Liver (tissue), 9 donors: Measurements from ENCODE around the gene PRIM1. TPM values are rescaled to one million over a fixed set of nuclear protein-coding genes. Genes with fewer than 3 reads are reported as not detected.
"Not testable (repeated sequence)": the region's sequence is repeated elsewhere in the genome, so short reads cannot be mapped to it uniquely, and the experiment has no call there.

Experiments used
- DNase-seq: peaks from one replicate; pipeline ENCODE4 v3.0.0-alpha.2; 2017; ENCODE audit warnings: low spot score
- H3K27ac ChIP-seq, 2 donors: one replicate each; pipeline ENCODE4 v1.7.0; 2013; ENCODE audit warnings: inconsistent platforms in 2 of 2, low read length in 2 of 2, control low read depth in 1 of 2, low read depth in 1 of 2, mild to moderate bottlenecking in 1 of 2
- H3K27me3 ChIP-seq, 4 donors: one replicate each; pipeline versions ENCODE4 v1.6.1 to v1.7.0; 2013; ENCODE audit warnings: low read length in 3 of 4, inconsistent platforms in 1 of 4, mild to moderate bottlenecking in 1 of 4, moderate library complexity in 1 of 4; ENCODE audit not compliant: control insufficient read depth in 4 of 4, insufficient read depth in 4 of 4
- H3K36me3 ChIP-seq, 4 donors: one replicate each; pipeline versions ENCODE4 v1.6.1 to v1.7.0; 2013; ENCODE audit warnings: low read length in 3 of 4, mild to moderate bottlenecking in 3 of 4, low read depth in 1 of 4, moderate library complexity in 1 of 4; ENCODE audit not compliant: control insufficient read depth in 4 of 4, insufficient read depth in 3 of 4
- H3K4me1 ChIP-seq, 4 donors: one replicate each; pipeline versions ENCODE4 v1.6.1 to v1.7.0; 2013; ENCODE audit warnings: low read length in 3 of 4, mild to moderate bottlenecking in 3 of 4, moderate library complexity in 1 of 4; ENCODE audit not compliant: control insufficient read depth in 4 of 4, insufficient read depth in 4 of 4
- H3K4me3 ChIP-seq, 3 donors: one replicate each; pipeline versions ENCODE4 v1.6.1 to v1.7.0; 2013; ENCODE audit warnings: low read length in 3 of 3, control low read depth in 1 of 3, low read depth in 1 of 3, mild to moderate bottlenecking in 1 of 3
- H3K9ac ChIP-seq, 2 donors: one replicate each; pipeline ENCODE4 v1.7.0; 2013; ENCODE audit warnings: low read length in 2 of 2, mild to moderate bottlenecking in 2 of 2, moderate library complexity in 2 of 2, control low read depth in 1 of 2, low read depth in 1 of 2
- H3K9me3 ChIP-seq, 4 donors: one replicate each; pipeline versions ENCODE4 v1.6.1 to v1.7.0; 2013; ENCODE audit warnings: low read length in 3 of 4; ENCODE audit not compliant: control insufficient read depth in 4 of 4
- EGR1 ChIP-seq, 2 donors: IDR thresholded peaks; 2 replicates each; pipeline ENCODE4 v1.6.1; 2016 to 2018; ENCODE audit warnings: antibody characterized with exemption in 2 of 2, low read depth in 2 of 2
- FOXA1 ChIP-seq: IDR thresholded peaks from 2 replicates; pipeline ENCODE4 v1.6.1; 2016; ENCODE audit warnings: antibody characterized with exemption
- GABPA ChIP-seq, 2 donors: IDR thresholded peaks in 1 of 2; conservative IDR thresholded peaks in 1 of 2; 2 replicates each; pipeline ENCODE4 v1.6.1; 2016; ENCODE audit warnings: antibody characterized with exemption in 2 of 2, mild to moderate bottlenecking in 1 of 2, moderate library complexity in 1 of 2
- HNF4A ChIP-seq, 2 donors: conservative IDR thresholded peaks; 2 replicates each; pipeline ENCODE4 v1.6.1; 2016; ENCODE audit warnings: antibody characterized with exemption in 2 of 2, mild to moderate bottlenecking in 2 of 2
- HNF4G ChIP-seq: IDR thresholded peaks from 2 replicates; pipeline ENCODE4 v1.6.1; 2016; ENCODE audit warnings: antibody characterized with exemption
- JUND ChIP-seq, 2 donors: IDR thresholded peaks; 2 replicates each; pipeline ENCODE4 v1.6.1; 2016; ENCODE audit warnings: antibody characterized with exemption in 2 of 2
- NR2F2 ChIP-seq: IDR thresholded peaks from 2 replicates; pipeline ENCODE4 v1.6.1; 2016; ENCODE audit warnings: antibody characterized with exemption
- RAD21 ChIP-seq, 2 donors: IDR thresholded peaks; 2 replicates each; pipeline ENCODE4 v1.6.1; 2016; ENCODE audit warnings: antibody characterized with exemption in 2 of 2, mild to moderate bottlenecking in 2 of 2
- RXRA ChIP-seq, 2 donors: IDR thresholded peaks; 2 replicates each; pipeline ENCODE4 v1.6.1; 2017 to 2018; ENCODE audit warnings: antibody characterized with exemption in 2 of 2, mild to moderate bottlenecking in 1 of 2
- SP1 ChIP-seq: IDR thresholded peaks from 2 replicates; pipeline ENCODE4 v1.6.1; 2018; ENCODE audit warnings: antibody characterized with exemption, mild to moderate bottlenecking
- TAF1 ChIP-seq: conservative IDR thresholded peaks from 2 replicates; pipeline ENCODE4 v1.6.1; 2016; ENCODE audit warnings: antibody characterized with exemption, mild to moderate bottlenecking
- YY1 ChIP-seq: IDR thresholded peaks from 2 replicates; pipeline ENCODE4 v1.6.1; 2016; ENCODE audit warnings: antibody characterized with exemption, mild to moderate bottlenecking
- WGBS: extraction: QIAGEN DNeasy Blood & Tissue Kit; methylation state at CpG from one replicate; pipeline ENCODE4 v1.1.7; 2013; 5-methylcytosine and 5-hydroxymethylcytosine counted together
- polyA plus RNA-seq, 2 donors: library from polyadenylated mRNA; stranded (reverse) in 1 of 2; unstranded in 1 of 2; fragments of 200-250 nt in 1 of 2; fragments of >200 nt in 1 of 2; fragmentation: Nextera tagmentation in 1 of 2; extraction: Ambion mirVana in 1 of 2; gene quantifications; one replicate each; pipeline versions ENCODE4 v1.2.1 to v1.2.3, GENCODE V29; 2013 to 2015
- total RNA-seq, 2 donors: library from RNA; depleted of rRNA; stranded (reverse); fragments of >200 nt; gene quantifications; one replicate each; pipeline ENCODE4 v1.2.3, GENCODE V29; 2014
- TF ChIP-seq, protein P1 (sequence below): IDR thresholded peaks from 2 replicates; pipeline ENCODE4 v1.6.1; 2016; ENCODE audit warnings: antibody characterized with exemption
- TF ChIP-seq, protein P2 (sequence below): IDR thresholded peaks from 2 replicates; pipeline ENCODE4 v1.6.1; 2016; ENCODE audit warnings: antibody characterized with exemption, mild to moderate bottlenecking
- TF ChIP-seq, protein P3 (sequence below): IDR thresholded peaks from 2 replicates; pipeline ENCODE4 v1.6.1; 2016; ENCODE audit warnings: antibody characterized with exemption
- TF ChIP-seq, protein P4 (sequence below): fragments of 150-350 bp; IDR thresholded peaks from 2 replicates; pipeline ENCODE4 v1.5.1; 2017; ENCODE audit warnings: improper control_type of control experiment, low read depth, low read length; ENCODE audit not compliant: missing input control
- TF ChIP-seq, protein P5 (sequence below): IDR thresholded peaks from 2 replicates; pipeline ENCODE4 v1.6.1; 2016; ENCODE audit warnings: antibody characterized with exemption
- donor health status: healthy.
- donor health status: healthy.
- donor health status: healthy.
- donor health status: healthy.
- donor health status: healthy.

PRIM1 gene
- total and polyA plus RNA-seq, 4 donors: 2.7 to 24.8 (median 5.4) TPM

DNA sequence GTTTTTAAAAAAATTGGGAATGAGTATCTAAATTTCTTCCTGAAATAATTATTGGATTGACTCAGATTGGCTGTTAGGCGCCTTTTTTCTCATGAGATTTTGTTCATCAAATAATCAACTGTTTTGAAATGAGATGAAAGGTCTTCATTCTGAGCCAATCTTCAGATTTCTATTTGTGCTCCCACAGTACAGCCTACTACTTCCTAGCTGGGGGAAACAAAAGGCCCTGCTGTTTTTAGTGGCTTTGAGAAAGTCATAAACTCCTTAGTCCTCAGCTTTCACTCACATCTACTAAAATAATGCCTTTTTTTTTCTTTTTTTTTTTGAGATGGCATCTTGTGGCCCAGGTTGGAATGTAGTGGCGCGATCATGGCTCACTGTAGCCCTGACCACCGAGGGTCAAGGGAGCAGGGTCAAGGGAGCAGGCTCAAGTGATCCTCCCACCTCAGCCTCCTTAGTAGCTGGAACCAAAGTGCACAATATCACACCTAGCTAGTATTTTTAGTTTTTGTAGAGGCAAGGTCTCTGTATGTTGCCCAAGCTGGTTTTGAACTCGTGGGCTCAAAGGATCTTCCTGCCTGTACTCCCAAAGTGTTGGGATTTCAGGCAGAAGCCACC lies 42.3 kb downstream of the PRIM1 start:
- TF ChIP-seq RAD21 (IDR thresholded peaks at IDR 0.05) (no peak), HNF4G (no peak), TAF1 (no peak), RXRA (IDR thresholded peaks at IDR 0.05) (no peak), EGR1 (IDR thresholded peaks at IDR 0.05; ENCODE audit: low read depth in 2 of 2) (no peak), YY1 (no peak), JUND (IDR thresholded peaks at IDR 0.05) (no peak), FOXA1 (no peak), NR2F2 (no peak), SP1 (no peak), GABPA (IDR thresholded peaks at IDR 0.05 in 1 of 2, conservative IDR thresholded peaks at IDR 0.05 in 1 of 2) (no peak), HNF4A (conservative IDR thresholded peaks at IDR 0.05) (no peak)
- TF ChIP-seq, protein P1, sequence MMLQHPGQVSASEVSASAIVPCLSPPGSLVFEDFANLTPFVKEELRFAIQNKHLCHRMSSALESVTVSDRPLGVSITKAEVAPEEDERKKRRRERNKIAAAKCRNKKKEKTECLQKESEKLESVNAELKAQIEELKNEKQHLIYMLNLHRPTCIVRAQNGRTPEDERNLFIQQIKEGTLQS: no peak
- TF ChIP-seq, protein P2, sequence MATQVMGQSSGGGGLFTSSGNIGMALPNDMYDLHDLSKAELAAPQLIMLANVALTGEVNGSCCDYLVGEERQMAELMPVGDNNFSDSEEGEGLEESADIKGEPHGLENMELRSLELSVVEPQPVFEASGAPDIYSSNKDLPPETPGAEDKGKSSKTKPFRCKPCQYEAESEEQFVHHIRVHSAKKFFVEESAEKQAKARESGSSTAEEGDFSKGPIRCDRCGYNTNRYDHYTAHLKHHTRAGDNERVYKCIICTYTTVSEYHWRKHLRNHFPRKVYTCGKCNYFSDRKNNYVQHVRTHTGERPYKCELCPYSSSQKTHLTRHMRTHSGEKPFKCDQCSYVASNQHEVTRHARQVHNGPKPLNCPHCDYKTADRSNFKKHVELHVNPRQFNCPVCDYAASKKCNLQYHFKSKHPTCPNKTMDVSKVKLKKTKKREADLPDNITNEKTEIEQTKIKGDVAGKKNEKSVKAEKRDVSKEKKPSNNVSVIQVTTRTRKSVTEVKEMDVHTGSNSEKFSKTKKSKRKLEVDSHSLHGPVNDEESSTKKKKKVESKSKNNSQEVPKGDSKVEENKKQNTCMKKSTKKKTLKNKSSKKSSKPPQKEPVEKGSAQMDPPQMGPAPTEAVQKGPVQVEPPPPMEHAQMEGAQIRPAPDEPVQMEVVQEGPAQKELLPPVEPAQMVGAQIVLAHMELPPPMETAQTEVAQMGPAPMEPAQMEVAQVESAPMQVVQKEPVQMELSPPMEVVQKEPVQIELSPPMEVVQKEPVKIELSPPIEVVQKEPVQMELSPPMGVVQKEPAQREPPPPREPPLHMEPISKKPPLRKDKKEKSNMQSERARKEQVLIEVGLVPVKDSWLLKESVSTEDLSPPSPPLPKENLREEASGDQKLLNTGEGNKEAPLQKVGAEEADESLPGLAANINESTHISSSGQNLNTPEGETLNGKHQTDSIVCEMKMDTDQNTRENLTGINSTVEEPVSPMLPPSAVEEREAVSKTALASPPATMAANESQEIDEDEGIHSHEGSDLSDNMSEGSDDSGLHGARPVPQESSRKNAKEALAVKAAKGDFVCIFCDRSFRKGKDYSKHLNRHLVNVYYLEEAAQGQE: no peak
- TF ChIP-seq, protein P3, sequence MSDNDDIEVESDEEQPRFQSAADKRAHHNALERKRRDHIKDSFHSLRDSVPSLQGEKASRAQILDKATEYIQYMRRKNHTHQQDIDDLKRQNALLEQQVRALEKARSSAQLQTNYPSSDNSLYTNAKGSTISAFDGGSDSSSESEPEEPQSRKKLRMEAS: no peak
- TF ChIP-seq, protein P4, sequence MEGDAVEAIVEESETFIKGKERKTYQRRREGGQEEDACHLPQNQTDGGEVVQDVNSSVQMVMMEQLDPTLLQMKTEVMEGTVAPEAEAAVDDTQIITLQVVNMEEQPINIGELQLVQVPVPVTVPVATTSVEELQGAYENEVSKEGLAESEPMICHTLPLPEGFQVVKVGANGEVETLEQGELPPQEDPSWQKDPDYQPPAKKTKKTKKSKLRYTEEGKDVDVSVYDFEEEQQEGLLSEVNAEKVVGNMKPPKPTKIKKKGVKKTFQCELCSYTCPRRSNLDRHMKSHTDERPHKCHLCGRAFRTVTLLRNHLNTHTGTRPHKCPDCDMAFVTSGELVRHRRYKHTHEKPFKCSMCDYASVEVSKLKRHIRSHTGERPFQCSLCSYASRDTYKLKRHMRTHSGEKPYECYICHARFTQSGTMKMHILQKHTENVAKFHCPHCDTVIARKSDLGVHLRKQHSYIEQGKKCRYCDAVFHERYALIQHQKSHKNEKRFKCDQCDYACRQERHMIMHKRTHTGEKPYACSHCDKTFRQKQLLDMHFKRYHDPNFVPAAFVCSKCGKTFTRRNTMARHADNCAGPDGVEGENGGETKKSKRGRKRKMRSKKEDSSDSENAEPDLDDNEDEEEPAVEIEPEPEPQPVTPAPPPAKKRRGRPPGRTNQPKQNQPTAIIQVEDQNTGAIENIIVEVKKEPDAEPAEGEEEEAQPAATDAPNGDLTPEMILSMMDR: no peak
- TF ChIP-seq, protein P5, sequence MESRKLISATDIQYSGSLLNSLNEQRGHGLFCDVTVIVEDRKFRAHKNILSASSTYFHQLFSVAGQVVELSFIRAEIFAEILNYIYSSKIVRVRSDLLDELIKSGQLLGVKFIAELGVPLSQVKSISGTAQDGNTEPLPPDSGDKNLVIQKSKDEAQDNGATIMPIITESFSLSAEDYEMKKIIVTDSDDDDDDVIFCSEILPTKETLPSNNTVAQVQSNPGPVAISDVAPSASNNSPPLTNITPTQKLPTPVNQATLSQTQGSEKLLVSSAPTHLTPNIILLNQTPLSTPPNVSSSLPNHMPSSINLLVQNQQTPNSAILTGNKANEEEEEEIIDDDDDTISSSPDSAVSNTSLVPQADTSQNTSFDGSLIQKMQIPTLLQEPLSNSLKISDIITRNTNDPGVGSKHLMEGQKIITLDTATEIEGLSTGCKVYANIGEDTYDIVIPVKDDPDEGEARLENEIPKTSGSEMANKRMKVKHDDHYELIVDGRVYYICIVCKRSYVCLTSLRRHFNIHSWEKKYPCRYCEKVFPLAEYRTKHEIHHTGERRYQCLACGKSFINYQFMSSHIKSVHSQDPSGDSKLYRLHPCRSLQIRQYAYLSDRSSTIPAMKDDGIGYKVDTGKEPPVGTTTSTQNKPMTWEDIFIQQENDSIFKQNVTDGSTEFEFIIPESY: no peak
- Histone ChIP-seq H3K9me3 (no peaks in the 10 kb centered on the region), H3K27ac (no peak overlapping the region), H3K27me3 (no peaks in the 10 kb centered on the region), H3K4me3 (no peak overlapping the region), H3K36me3 (peaks cover 9 to 34% (median 27%) of the 10 kb centered on the region in 4 donors), H3K9ac (no peak overlapping the region), H3K4me1 (no peaks in the 10 kb centered on the region)
- WGBS: 73% methylated on average over 5 of the region's 5 CpGs
- DNase-seq: no peak

DNA sequence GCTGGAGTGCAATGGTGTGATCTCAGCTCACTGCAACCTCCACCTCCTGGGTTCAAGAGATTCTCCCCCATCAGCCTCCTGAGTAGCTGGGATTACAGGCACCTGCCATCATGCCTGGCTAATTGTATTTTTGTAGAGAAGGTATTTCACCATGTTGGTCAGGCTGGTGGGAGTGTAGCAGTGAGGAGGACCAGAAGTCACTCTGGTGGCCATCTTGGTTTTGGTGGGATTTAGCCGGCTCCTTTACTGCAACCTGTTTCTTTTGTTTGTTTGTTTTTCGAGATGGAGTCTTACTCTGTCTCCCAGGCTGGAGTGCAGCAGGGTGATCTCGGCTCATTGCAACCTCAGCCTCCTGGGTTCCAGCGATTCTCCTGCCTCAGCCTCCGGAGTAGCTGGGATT lies 47.6 kb downstream of the PRIM1 start:
- DNase-seq: not testable (repeated sequence)

More for the DNA sequence above, 47.6 kb downstream of the PRIM1 start:
- not testable (repeated sequence) for H3K4me3 ChIP-seq, H3K36me3 ChIP-seq, H3K4me1 ChIP-seq, H3K9ac ChIP-seq, H3K9me3 ChIP-seq, H3K27me3 ChIP-seq, H3K27ac ChIP-seq
- WGBS: 84% methylated on average over 5 of the region's 5 CpGs
